UCSD-AML1 (cell line): Measurements from ENCODE around the gene FAM193A.
"Not testable (repeated sequence)": the region's sequence is repeated elsewhere in the genome, so short reads cannot be mapped to it uniquely, and the experiment has no call there.

Experiments
- DNase-seq: peaks from one replicate; lab custom pipeline; 2025; ENCODE audit not compliant: unreplicated experiment; lab: John Stamatoyannopoulos, UW

FAM193A gene

DNA sequence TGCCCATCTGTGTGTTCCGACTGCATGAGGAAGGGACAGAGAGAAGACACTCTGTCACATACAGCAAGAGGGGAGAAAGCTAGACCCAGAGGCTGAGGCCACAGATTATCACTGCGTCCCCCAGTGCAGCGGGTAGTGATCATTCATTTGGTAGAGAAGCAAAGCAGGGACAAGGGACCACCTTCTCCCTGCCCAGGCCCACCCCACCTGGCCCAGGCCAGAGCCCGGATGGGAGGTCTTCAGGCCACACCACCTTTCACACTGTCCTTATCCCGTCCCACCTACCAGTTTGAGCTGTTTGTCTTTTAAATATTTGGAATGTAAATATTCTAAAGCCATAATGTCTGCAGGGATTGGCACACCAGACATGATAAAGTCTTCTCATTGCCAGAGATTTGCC is 209.1 kb downstream of the FAM193A start:
- no peak for DNase-seq

DNA sequence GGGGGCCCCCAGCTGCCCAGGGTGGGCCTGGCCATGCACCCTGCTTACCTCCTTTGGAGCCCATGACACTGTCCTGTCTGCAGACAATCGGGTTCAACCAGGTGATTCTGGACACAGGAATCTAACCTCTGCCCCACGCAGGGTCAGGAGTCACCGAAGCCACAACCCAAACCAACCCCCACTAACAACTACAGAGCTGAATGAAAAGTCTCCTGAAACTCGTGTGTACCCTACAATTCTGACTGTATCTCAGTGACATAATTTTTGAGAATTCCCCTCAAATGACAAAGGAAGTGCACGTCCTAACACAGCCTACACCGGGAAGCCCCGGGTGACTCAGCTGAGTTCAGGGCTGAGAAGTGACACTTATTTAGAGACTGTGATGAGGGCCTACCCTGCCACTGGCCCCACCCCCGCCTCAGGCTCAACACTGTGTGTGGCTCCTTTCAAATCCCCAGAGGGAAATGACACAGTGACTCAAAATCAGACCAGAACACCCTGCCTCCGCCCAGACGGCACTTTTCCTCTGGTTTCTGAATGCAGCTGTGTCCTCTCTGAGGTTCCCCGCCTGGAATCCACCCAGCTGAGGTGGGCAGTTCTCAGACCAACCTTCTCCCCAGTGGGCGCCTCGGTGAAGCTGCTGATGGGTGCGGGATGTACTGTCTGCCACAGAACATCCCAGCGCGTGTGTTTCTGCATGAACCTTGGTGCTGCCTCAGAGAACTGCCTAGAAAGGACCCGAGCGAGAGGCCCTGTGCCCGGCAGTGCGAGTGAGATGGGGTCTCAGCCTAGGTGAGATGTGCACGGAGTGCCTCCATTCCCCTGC is 209.7 kb downstream of the FAM193A start:
- peak; percentile 72 for DNase-seq

DNA sequence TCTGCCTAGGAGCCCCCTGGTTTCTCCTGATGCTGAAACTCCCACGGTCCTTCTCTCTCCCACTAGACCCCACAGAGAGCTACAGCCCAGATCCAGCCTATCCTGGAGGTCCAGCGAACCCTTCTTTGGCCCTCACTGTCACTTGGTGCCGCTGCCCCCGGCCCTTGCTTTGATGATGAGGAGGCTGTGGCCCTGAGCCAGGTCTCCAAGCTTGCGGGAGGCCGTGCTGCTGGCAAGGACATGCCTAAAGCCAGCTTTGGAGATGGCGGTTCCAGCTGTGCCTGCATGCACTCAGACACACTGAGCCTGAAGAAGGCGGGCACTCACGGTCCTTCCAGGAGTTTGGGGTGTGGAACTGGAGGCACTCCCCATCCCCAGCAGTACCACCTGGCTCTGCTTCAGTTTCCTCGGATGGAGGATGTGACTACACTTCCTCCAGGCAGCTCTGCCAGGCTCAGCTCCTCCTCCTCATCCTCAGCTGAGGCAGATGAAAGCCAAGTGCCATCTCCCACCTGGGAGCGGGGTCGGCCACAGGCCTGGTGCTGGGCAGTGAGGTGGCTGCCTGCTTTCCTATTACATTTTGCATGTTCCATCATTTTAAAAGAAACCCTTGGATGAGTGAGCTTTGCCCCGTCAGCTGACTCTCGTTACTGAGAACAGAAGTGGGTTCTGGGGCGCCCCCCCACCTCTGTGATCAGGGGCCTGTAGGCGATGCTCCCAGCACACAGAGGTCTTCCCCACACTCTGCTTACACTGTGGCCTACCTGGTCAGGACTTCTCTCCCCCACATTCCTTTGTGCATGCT is 210.6 kb downstream of the FAM193A start:
- DNase-seq, result no peak

GRCh38 chr4:2750719-2751605 is 214.5 kb downstream of the FAM193A start:
- no peak for DNase-seq

- no peak for DNase-seq
Measured at GRCh38 chr4:2753436-2753835, 217.0 kb downstream of the FAM193A start.

DNA sequence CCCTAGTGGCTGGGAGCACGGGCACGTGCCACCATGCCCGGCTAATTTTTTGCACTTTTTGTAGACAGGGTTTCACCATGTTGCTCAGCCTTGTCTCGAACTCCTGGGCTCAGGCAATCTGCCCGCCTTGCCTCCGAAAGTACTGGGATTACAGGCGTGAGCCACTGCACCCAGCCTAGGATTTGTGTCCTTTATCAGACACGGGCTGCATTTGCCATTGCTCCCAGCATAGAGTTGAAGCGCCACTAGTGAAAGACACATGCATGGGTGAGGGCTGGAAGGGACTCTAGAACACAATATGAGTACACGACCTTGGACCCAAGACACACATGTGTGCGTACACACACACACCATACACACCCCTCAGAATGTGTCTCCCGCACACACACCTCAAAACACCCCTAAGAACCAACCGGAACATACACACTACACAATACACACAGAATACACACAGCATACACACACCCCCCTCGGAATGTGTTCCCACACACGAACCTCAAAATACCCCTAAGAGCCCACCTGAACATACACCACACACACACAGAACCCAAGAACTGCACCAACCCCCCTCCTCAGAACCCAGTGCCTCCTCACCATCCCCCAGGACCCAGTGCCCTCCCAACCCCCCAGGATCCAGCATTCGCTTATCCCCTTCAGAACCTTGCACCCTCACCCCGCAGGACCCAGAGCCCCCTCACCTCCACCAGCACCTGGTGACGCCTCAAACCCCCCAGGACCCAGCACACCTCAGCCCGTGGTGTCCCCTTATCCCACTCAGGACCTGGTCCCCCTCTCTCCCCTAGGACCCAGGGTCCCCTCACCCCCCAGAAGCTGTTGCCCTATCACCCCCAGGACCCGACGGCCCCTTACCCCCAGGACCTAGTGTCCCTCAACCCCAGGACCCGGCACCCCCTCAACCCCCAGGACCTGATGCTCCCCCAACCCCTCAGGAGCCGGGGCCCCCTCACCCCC is 218.7 kb downstream of the FAM193A start:
- DNase-seq, result no peak

- peak; percentile 87 for DNase-seq
Measured at GRCh38 chr4:2755821-2756690, 219.6 kb downstream of the FAM193A start, which contains the start of gene TNIP2. TNIP2 (minus strand) TSS chr4:2756336; CDS start chr4:2756289, 47 bp downstream.

DNA sequence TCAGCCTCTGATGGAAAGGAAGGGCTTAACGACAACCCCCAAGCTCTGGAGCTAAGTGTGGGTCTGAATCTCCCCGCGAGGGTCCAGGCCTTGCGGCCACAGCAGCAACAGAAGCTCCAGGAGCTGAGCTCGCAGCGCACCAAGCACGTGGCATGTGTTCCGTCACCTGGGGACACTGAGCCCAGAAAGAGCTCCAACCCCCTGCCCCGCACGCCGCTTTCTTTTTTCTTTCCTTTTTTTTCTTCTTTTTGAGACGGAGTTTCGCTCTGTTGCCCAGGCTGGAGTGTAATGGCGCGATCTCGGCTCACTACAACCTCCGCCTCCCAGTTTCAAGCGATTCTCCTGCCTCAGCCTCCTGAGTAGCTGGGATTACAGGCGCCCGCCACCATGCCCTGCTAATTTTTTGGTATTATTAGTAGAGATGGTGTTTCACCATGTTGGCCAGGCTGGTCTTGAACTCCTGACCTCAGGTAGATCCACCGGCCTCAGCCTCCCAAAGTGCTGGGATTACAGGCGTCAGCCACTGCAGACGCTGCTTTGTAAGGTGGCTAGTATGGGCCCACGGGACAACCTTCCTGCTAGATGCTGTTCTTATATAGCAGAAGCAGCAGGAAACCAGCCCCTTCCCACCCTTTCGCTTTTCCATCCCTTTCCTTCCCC is 220.4 kb downstream of the FAM193A start:
- DNase-seq, result no peak

GRCh38 chr4:2757426-2757825 is 221.0 kb downstream of the FAM193A start:
- DNase-seq, result no peak

GRCh38 chr4:2761035-2761923 is 224.8 kb downstream of the FAM193A start:
- peak; percentile 78 for DNase-seq

DNA sequence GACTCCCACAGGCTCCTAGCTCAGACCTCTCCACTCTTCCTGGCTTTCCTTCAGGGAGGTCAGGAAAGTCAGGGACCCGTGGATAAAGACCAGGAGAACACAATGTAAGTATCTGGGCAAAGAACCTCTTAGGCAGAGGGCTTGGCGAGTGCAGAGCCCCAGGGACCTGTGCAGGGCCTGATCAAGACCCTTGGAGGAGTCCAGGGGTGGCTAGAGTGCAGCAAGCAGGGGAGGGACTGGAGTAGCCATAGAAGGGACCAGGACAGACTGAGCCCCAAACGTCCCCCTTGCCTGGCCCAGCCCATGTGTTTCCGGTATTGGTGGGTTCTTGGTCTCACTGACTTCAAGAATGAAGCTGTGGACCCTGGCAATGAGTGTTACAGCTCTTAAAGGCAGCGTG is 225.6 kb downstream of the FAM193A start:
- no peak for DNase-seq

GRCh38 chr4:2762486-2763370 is 226.3 kb downstream of the FAM193A start:
- DNase-seq, result not testable (repeated sequence)

- DNase-seq, result no peak
Measured at GRCh38 chr4:2763511-2763967, 227.1 kb downstream of the FAM193A start.

DNA sequence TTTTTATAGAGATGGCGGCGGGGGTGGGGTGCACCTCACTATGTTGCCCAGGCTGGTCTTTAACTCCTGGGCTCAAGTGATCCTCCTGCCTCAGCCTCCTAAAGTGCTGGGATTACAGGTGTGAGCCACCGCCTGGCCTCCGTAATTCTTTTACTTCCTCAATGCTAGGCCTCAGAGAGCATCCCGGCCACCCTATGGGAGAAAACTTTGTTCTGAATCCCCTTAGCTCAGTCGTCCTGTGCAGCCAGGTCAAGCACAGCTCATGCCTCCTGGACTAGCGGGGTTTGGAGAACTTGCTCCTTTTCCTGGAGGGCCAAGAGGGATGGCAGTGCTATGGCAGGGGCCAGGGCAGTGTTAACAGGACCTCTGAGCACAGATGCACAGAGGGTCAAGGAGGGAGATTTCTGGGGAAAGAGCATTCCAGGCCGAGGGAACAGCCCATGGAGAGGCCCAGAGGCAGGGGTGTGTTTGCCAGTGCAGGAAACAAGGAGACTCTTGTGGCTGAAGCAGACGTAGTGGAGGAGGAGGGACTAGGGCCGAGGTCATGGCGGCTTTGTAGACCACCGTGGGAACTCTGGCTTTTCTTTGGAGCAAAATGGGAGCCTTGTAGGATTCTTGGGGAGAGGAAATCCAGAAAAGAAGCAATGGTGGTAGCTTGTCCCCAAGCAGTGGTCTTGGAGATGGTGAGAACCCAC is 229.5 kb downstream of the FAM193A start:
- DNase-seq, result no peak

- no peak for DNase-seq
Measured at GRCh38 chr4:2767046-2767704, 230.7 kb downstream of the FAM193A start.
